K562 (cell line): ENCODE data around the gene VSIG10. TPM values are rescaled to one million over a fixed set of nuclear protein-coding genes. Genes with fewer than 3 reads are reported as not detected.

Experiments used
- CLOCK ChIP-seq: fragments of 250-450 bp; sonication (Bioruptor Pico); IDR thresholded peaks from 2 replicates; pipeline ENCODE4 v1.4.0; 2020; ENCODE audit warnings: mild to moderate bottlenecking, moderate library complexity, borderline replicate concordance
- DLX4 ChIP-seq: fragments of 250-450 bp; sonication (Bioruptor Pico); IDR thresholded peaks from 2 replicates; pipeline ENCODE4 v1.6.1; 2021; ENCODE audit warnings: mild to moderate bottlenecking
- E2F8 ChIP-seq: fragments of 450-650 bp; IDR thresholded peaks from 2 replicates; pipeline ENCODE4 v1.7.1; 2018; ENCODE audit warnings: mild to moderate bottlenecking, low read depth; ENCODE audit not compliant: partially characterized antibody
- GATA2 ChIP-seq: sonication (generic); formaldehyde crosslinking; IDR thresholded peaks from 2 replicates; pipeline ENCODE4 v1.4.0; 2020; ENCODE audit warnings: mild to moderate bottlenecking, missing genetic modification reagents
- MAZ ChIP-seq, 2 experiments: fragments of 450-650 bp in 1 of 2; sonication (generic) in 1 of 2; formaldehyde crosslinking; IDR thresholded peaks in 1 of 2; conservative IDR thresholded peaks in 1 of 2; 2 replicates each; pipeline versions ENCODE4 v1.4.0 to v1.5.0; 2020; ENCODE audit warnings: mild to moderate bottlenecking in 1 of 2, missing genetic modification reagents in 1 of 2
- POLR2B ChIP-seq: fragments of 450-650 bp; IDR thresholded peaks from 2 replicates; pipeline ENCODE4 v1.6.1; 2018; ENCODE audit warnings: low read depth; ENCODE audit not compliant: partially characterized antibody
- SRSF7 ChIP-seq: fragments of 200-400 bp; formaldehyde crosslinking; optimal IDR thresholded peaks from 2 replicates; pipeline ENCODE3; 2017; ENCODE audit warnings: mild to moderate bottlenecking, low read depth, low read length
- ZBTB40 ChIP-seq, 2 experiments: fragments of 450-650 bp in 1 of 2; sonication (generic) in 1 of 2; formaldehyde crosslinking in 1 of 2; IDR thresholded peaks; 2 replicates each; pipeline versions ENCODE4 v1.7.1 to v1.9.0; 2016 to 2022; ENCODE audit warnings: inconsistent platforms in 1 of 2, mild to moderate bottlenecking in 1 of 2, missing genetic modification reagents in 1 of 2
- ZNF780A ChIP-seq: fragments of 250-450 bp; sonication (Bioruptor Pico); IDR thresholded peaks from 2 replicates; pipeline ENCODE4 v1.5.0; 2021; ENCODE audit warnings: mild to moderate bottlenecking
- polyA plus RNA-seq, 8 experiments: library from polyadenylated mRNA; depleted of rRNA in 4 of 8; stranded (reverse) in 5 of 8; unstranded in 3 of 8; fragments of >200 nt; fragmentation: Nextera tagmentation in 2 of 8; fragmentation: Illumina TruSeq in 1 of 8; extraction: Ambion mirVana in 2 of 8; extraction: Trizol in 1 of 8; gene quantifications; 2 replicates each; pipeline versions ENCODE4 v1.2.1 to v1.2.3, GENCODE V29; 2011 to 2014; ENCODE audit warnings: inconsistent platforms in 1 of 8, missing spikeins in 1 of 8
- total RNA-seq, 7 experiments: library from RNA; depleted of rRNA in 6 of 7; stranded (reverse); fragments of >200 nt in 6 of 7; fragmentation: Illumina TruSeq in 2 of 7; extraction: Trizol in 2 of 7; gene quantifications; 2 replicates each; pipeline versions ENCODE4 v1.2.1 to v1.2.3, GENCODE V29; 2011 to 2021; ENCODE audit warnings: low replicate concordance in 1 of 7

The VSIG10 gene
- total and polyA plus RNA-seq, 9 of the 15 experiments (the other 6 are each of a cell fraction or from before 2014, with no cell fraction given) = 4.1 to 8.8 (median 4.7) TPM

- TF ChIP-seq ZBTB40 (IDR thresholded peaks at IDR 0.05) = 0 out of 2 replicates have a peak, but pooled peaks have one; percentile 29
- TF ChIP-seq ZBTB40 (CRISPR knock-in tag; IDR thresholded peaks at IDR 0.05) = no peak
- no peak for TF ChIP-seq E2F8
- no peak for TF ChIP-seq DLX4 (CRISPR knock-in tag)
- TF ChIP-seq SRSF7 = no peak
- TF ChIP-seq GATA2 (CRISPR knock-in tag) = no peak
- 0 out of 4 replicates have a peak, but pooled peaks of 1 of the 2 experiments have one; percentile 9 for TF ChIP-seq MAZ (CRISPR knock-in tag; conservative IDR thresholded peaks at IDR 0.05 in 1 of 2, IDR thresholded peaks at IDR 0.05 in 1 of 2)
- TF ChIP-seq ZNF780A (CRISPR knock-in tag) = no peak
- TF ChIP-seq POLR2B = peak; percentile 73
- TF ChIP-seq CLOCK = no peak
Observed at GRCh38 chr12:118061011-118061872, 42.6 kb downstream of the VSIG10 start, which contains the start of gene WSB2 (continued).
